ENCODE results near the gene TOM1L2.
"Not testable (repeated sequence)": the region's sequence is repeated elsewhere in the genome, so short reads cannot be mapped to it uniquely, and the experiment has no call there.

Gene TOM1L2

DNA sequence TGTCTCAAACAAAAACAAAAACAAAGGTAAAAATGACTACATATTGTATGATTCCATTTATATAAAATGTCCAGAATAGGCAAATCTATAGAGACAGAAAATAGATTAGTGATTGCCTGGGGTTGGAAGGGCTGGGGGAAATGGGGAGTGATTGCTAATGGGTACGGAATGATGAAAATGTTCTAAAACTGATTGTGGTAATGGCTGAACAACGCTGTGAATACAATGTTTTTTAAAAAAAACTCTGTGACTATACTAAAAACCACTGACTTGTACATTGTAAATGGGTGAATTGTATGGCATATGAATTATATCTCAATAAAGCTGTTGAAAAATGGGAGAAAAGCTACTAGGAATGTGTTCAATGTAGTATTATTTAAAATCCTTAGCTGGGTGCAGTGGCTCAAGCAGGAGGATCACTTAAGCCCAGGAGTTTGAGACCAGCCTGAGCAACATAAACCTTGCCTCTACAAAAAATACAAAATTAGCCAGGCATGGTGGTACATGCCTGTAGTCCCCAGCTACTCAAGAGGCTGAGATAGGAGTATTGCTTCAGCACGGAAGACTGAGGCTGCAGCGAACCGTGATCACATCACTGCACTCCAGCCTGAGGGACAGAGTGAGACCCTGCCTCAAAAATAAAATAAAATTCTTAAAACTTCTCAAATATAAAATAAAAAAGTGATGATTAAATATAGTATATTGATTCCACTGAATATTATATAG is 47.9 kb downstream of the TOM1L2 start:
- no peak for DNase-seq (ENCODE audit: low read depth)

DNA sequence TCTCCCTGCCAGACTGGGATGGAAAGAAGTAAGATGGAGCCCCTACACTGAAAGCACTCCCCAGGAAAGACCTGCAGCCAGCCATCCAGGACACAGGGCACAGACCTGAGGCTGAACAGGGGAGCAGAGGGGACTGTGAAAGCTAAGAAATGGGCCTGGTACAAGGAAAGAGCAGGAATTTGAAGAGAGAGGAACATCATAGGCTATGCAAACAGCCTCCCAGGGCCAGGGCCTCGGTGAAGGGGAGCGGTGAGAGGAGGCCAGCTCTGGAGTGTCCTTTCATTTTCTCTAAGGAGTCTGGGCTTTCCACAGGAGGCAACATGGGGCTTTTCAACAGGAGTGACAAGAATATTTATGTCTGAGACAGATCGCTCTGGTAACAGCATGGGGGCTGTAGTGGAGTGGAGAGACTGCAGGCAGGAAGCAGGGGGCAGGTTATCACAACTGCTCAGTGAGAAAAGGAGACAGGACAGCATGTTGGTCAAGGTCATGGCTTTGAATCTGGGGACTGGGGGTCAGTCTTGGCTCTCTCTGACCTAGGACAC is 50.1 kb downstream of the TOM1L2 start:
- no peak for DNase-seq (ENCODE audit: low read depth)

DNA sequence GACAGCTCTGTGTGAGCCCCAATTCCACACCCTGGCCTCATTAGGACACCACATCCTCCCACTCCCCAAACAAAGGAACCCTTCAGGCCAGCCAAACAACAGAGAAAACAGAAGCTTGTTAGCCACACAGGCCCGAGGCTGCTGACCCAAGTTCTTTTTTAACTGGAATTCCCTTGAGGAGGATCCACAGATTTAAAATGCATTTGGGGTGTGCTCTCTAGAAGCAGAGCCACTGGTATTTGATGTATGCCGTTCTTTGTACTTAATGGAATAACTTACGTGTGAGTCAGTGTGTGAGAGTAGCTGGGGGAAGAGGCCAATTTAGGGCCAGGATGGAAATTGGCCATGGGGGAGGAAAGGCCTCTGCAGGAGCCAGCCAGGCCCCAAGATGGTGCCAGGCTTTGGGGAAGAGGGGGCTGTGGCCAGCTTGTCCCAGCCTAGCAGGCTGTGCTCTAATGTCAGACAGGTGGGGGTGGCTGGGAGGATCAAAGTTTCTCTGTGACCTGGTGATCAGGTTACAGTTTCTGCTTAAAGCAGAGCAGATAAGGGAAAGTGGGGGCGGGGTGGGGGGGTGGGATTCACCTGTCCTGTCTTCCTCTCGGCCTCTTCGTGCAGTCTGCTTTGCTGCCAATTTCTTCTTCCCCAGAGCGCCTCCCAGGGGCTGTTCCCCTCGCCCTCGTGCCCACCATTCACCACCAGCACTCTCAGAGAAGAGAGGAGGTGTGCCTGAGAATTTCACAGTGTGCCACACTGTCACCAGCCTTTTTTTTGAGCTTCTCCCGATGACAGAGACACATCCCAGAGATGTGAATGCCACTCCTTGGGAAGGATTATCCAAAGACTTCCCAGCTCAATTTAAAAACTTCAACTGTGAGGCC is 50.8 kb downstream of the TOM1L2 start:
- peak; percentile 92 for DNase-seq (ENCODE audit: low read depth)

DNA sequence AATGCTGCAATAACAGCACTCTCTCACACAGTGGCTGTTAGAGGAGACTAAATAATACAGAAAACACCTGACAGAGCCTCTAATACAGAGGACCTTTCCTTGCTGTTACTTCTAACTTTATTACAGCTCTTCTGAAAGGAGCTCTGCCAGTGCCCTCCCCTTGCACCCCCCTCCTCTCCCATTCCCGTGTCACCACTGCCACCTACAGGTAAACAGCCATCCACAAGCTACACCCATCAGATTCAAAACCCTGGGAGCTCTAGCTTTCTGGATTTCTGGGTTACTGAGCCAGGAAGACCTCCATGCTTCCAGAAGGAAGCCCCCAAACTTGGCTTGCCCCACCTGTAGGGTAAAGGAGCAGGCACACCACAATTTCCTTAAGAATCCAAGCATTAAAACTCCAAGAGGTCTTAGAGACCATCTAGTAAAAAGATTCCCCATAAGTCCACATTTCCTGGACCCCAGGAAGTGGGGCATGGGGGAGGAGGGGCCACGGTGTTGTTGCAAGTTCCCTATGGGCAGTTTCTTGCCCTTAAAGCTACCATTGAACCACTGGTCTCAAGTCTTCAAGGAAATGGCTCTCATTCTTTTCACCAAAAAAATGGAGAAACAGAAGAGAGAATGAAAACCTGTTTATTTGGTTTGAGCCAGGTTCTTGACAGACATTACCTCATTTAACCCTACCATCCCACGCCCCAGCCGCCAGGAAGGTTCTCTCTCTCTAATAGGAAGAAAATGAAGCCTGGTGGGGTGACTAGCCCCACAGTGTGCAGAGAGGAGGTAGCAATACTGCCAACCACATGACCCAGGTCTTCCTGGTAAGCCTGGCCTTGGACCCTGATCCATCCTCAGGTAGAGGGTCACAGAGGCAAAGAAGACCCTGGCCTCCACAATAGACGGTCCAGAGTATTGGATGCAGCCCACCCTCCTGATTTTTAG is 52.8 kb downstream of the TOM1L2 start:
- peak; percentile 66 for DNase-seq (ENCODE audit: low read depth)

DNA sequence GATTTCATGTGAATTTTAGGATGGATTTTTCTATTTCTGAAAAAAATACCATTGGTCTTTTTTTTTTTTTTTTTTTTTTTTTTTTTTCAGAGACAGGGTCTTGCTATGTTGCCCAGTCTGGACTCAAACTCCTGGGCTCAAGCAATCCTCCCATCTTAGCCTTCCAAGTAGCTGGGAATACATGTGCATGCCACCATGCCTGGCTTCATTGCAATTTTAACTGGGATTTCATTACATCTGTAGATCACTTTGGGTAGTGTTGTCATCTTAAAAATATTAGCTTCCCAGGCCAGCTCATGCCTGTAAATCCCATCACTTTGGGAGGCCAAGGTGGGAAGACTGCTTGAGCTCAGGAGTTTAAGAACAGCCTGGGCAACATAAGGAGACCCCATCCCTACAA is 54.8 kb downstream of the TOM1L2 start:
- no peak for DNase-seq (ENCODE audit: low read depth)

DNA sequence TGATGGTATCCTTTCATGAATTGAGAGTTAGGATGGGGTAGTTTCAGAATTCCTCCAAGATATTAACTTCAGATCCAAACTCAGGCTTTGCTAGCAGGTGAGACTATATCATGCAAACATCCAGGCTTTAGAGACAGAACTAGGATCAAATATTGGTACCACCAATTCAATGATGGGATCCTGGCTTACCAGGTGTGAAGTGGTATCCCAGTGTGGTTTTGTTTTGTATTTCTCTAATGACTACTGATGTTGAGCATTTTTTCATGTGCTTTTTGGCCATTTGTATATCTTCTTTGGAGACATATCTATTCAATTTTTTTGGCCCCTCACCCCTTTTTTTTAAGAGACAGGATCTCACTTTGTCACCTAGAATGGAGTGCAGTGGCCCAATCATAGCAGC is 57.0 kb downstream of the TOM1L2 start:
- DNase-seq (ENCODE audit: low read depth): no peak

- peak; percentile 65 for DNase-seq (ENCODE audit: low read depth)
Measured at GRCh38 chr17:17913695-17914332, 58.4 kb downstream of the TOM1L2 start.

GRCh38 chr17:17912336-17912735 is 59.9 kb downstream of the TOM1L2 start:
- DNase-seq (ENCODE audit: low read depth): not testable (repeated sequence)

DNA sequence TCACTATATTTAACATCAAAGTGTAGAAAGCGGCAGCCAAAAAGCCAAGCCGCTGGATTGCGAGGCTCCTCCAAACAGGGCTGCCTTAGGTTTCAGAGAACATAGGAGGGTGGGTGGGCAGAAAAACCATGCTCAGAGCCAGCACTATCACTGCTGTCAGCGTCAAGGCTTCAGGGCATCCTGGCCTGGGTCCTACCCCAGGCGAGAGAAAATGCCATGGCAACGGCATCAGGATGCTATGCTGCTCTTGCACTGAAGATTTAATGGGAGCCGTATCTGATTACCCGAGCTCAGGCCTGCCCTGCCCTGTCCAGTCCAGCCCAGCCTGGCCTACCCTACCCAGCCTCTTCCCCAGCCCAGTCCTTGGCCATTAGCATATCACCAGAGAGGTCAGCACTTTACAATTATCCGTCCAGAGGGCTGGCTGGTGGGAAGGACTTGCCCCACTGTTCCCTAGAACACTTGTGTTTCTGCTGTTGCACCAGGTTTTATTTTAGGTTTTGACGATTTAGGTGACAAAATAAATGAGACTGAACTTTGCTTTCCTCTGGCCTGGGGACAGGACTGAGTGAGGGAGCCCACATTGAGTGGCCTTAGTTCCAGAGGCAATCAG is 61.1 kb downstream of the TOM1L2 start:
- DNase-seq (ENCODE audit: low read depth): no peak

GRCh38 chr17:17910060-17910459 is 62.1 kb downstream of the TOM1L2 start:
- DNase-seq (ENCODE audit: low read depth): no peak

DNA sequence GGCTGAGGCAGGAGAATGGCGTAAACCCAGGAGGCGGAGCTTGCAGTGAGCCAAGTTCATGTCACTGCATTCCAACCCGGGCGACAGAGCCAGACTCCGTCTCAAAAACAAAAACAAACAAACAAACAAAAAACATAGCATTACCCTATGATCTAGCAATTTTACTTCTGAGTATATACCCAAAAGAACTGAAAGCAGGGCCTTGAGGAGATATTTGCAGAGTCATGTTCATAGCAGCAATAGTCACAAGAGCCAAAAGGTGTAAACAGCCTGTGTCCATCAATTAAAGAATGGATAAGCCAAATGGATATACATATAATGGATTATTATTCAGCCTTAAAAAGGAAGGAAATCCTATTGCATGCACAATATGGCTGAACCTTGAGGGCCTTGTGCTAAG is 63.1 kb downstream of the TOM1L2 start:
- DNase-seq (ENCODE audit: low read depth): no peak

GRCh38 chr17:17907469-17907868 is 64.7 kb downstream of the TOM1L2 start:
- DNase-seq (ENCODE audit: low read depth): no peak

DNA sequence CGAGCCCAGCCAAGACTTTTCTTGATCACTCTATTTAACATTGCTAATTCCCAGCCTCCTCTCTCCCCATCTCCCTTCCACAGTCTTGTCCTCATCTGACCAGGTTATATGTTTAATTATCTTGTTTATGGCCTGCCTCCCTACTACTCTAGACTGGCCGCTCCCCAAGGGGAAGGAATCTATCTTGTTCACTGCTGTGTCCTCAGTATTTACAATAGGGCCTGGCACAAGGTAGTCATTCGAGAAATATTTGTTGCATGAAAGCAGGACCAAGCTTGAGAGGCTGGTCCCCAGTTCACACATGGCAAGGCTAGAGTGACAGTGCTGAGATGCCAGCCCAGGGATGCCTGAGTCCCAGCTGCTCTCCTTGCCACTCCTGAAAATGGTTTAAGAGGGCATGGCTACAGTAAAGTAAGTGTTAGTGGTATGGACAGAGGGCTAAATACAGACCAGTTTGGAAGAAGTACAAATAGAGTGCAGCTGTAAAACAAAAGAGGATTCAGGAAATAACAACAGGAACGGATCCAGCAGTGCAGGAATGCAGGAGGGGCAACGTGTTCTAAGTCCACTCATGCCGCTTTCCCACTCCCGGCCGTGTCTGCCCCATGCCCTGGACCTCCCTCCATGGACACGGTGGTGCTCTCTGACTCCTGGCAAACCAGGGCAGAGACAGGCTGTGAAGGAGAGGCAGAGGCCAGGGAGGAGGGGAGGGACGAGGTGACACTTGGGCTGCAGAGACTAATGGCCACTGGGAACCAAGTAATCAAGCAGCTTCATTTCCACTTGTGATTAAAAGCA is 65.6 kb downstream of the TOM1L2 start:
- no peak for DNase-seq (ENCODE audit: low read depth)

GRCh38 chr17:17905036-17905320 is 67.2 kb downstream of the TOM1L2 start:
- no peak for DNase-seq (ENCODE audit: low read depth)

DNA sequence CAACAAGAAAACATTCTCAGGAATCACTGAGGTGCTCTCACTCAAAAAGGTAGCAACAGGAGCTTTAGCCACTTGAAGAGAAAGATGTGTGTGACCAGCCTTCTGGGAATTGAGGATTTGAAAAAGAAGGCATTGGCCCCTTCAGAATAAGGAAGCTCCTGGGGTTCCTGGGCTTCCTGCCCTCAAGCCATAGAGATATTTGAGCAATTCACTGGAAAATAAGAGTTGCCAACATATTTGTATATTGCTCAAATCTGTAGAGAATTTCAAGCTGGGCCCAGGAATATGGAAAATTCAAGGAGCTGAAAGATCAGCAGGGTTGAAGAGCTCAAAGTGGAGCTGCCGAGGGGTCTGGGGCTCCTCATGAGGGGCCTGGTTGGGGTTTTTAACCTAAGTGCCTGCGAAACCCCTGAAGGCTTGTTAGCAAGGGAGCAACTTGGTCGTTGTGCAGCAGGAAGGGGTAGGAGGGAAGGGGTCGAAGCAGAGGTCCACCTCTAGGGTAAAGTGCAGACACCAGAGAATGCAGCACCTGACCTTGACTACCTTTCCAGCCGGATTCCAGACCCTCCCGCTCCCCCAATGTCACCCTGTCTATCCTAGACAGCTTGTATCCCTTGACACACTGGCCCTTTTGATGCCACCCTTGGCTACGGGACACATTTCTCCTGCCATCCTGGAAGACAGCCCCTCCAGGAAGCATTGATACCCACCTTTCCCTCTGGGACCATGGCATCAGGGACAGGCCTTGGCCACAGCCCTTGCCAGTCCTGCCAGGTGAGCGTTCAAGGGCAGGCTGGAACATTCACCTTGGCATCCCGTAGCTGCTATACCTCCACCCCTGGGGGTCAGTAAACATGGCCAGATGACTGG is 67.8 kb downstream of the TOM1L2 start:
- peak; percentile 67 for DNase-seq (ENCODE audit: low read depth)

- no peak for DNase-seq (ENCODE audit: low read depth)
Measured at GRCh38 chr17:17902877-17903276, 69.3 kb downstream of the TOM1L2 start.

DNA sequence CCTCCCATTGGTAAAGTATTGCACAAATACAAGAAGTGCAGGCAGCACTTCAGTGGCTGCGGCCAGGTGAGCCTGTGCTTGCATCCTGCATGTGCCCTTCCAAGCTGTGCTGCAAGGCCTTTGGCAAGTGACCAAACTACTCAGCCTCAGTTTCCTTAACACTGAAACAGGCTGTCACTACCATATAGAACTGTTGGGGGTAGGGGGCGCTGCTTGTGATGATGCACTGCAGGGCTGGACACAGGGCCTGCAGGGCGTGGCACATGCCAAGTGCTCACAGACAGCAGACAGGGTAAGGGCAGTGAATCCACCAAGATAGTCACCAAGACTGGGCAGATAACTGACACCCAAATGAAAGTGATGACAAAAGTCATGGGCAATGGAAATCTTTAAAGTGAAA is 69.8 kb downstream of the TOM1L2 start:
- DNase-seq (ENCODE audit: low read depth): no peak

- DNase-seq (ENCODE audit: low read depth): peak; percentile 99
Measured at GRCh38 chr17:17900615-17901520, 71.3 kb downstream of the TOM1L2 start.

All from fibroblast of gingiva (primary cell).